ENCODE results near the gene SORCS3.

The SORCS3 gene

GRCh38 chr10:104638861-104639589, 2.1 kb upstream of the SORCS3 start:
- TF ChIP-seq, protein P1, sequence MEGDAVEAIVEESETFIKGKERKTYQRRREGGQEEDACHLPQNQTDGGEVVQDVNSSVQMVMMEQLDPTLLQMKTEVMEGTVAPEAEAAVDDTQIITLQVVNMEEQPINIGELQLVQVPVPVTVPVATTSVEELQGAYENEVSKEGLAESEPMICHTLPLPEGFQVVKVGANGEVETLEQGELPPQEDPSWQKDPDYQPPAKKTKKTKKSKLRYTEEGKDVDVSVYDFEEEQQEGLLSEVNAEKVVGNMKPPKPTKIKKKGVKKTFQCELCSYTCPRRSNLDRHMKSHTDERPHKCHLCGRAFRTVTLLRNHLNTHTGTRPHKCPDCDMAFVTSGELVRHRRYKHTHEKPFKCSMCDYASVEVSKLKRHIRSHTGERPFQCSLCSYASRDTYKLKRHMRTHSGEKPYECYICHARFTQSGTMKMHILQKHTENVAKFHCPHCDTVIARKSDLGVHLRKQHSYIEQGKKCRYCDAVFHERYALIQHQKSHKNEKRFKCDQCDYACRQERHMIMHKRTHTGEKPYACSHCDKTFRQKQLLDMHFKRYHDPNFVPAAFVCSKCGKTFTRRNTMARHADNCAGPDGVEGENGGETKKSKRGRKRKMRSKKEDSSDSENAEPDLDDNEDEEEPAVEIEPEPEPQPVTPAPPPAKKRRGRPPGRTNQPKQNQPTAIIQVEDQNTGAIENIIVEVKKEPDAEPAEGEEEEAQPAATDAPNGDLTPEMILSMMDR (IDR thresholded peaks at IDR 0.05; ENCODE audit: low read depth, low read length), result 0 out of 2 replicates have a peak, but pooled peaks have one; percentile 29
- H3K4me3 ChIP-seq (ENCODE audit: low read depth, low read length), result no peak overlapping the region

GRCh38 chr10:104639590-104640338, 1.3 kb upstream of the SORCS3 start:
- TF ChIP-seq, protein P1 (IDR thresholded peaks at IDR 0.05; ENCODE audit: low read depth, low read length), result no peak
- no peak overlapping the region for H3K4me3 ChIP-seq (ENCODE audit: low read depth, low read length)

DNA sequence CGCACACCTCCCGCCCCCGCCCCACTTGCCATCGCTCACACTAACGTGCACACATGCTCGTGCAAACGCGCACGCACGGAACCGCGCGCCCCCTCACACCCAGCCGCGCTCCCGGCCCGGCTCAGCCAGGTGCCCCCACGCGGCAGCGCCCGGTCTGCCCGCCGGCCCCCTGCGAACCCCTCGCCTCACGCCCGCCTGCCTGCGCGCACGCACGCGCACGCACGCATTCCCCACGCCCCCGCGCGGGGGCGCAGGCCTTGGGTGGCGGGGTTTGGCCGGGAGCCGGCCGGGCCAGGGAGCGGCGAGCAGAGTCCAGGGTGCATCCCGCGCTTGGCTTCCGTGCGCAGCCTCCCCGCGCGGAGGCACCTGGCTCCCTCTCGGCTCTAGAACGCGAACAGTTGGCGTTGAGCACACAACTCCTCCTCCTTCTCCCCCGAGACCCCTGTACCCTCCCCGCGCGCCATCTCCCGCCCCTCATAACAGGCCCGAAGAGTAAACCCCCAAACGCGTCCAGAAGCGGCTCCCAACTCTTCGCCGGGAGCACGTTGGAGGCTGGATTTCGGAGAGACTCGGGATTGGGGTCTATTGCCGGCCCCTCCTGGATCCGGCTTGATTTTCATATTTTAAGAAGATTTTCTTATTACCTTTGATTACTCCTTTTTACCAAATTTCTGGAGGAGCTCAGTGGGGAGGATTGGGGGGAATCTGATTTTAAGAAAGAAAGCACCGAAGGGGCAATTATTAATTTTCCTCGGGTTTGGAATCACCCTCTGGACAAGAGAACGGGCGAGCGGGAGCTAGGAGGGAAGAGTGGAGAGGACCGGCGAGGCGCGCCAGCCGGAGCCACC, 527 bp upstream of the SORCS3 start:
- no peak overlapping the region for H3K4me3 ChIP-seq (ENCODE audit: low read depth, low read length)

DNA sequence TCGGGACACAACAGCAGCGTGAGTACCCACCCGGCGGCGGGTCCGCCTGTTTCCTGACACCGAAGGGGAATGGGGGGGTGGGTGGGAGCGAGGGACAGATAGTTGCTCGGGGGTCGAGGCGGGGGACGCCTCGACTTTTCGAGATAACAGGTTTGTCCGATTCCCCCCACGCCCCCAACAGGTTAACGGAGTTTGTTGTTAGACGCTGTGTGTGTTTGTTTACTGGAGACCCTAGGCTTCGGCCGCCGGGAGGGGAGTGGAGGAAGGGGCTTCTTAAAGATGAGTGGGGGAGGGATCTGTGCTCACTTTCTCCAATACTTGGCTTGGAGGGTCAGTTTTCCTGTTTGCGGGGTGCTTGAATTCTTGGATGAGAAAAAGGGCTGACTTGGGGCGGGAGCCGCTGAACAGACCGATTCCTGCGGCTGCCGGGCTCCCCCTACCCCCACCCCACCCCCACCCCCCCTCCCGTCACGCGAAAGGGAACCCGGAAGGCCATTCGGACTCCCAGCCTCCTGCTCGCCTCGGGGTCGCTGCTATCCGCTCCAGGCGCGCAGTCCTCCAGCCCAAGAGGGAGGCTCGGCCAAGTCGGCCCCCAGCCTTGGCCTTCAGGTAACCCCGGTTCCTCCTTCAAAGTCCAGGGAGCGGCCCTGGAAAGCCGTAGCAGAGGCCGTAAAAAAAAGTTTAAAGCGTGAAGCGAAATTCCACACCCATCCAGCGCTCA, 1.0 kb downstream of the SORCS3 start:
- no peak overlapping the region for H3K4me3 ChIP-seq (ENCODE audit: low read depth, low read length)

More for the DNA sequence above, 527 bp upstream of the SORCS3 start:
- TF ChIP-seq, protein P1 (IDR thresholded peaks at IDR 0.05; ENCODE audit: low read depth, low read length), result no peak

DNA sequence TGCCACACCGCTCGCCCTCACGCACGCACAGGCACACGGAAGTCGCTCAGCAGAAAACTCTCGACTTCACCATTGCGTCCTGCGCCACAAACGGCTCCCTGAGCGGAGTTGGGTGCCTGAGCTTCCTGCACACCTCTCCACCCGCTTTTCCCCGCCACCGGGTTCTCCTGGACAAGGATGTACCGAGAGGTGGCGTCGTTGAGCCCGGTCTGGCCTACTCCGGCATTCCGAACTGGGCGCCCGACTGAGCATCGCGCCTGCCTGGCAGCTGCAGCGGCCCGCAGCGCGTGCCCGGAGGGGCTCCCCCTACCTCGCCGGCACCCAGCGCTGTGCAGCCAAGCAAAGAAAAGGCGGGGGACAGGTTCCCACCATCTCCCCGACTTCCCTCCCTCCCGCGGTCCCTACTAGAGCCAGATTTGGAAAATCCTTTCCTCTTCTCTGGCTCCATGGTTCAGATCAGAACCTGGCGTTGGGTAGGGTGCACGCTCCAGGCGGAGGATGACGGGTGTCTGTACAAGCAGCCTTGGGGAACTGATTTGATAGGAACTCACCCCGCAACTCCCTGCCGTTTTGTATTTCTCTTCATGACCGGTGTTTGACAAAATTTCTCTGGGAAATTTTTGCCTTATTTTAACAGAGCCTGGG, 1.7 kb downstream of the SORCS3 start:
- TF ChIP-seq, protein P1 (IDR thresholded peaks at IDR 0.05; ENCODE audit: low read depth, low read length), result no peak
- no peak overlapping the region for H3K4me3 ChIP-seq (ENCODE audit: low read depth, low read length)

More for the DNA sequence above, 1.0 kb downstream of the SORCS3 start:
- TF ChIP-seq, protein P1 (IDR thresholded peaks at IDR 0.05; ENCODE audit: low read depth, low read length), result no peak

GRCh38 chr10:104643303-104643663, 2.2 kb downstream of the SORCS3 start:
- TF ChIP-seq, protein P1 (IDR thresholded peaks at IDR 0.05; ENCODE audit: low read depth, low read length), result no peak
- no peak overlapping the region for H3K4me3 ChIP-seq (ENCODE audit: low read depth, low read length)

Measured in WI38 (cell line).